Activated CD8-positive, alpha-beta memory T cell treated with anti-CD3 and anti-CD28 coated beads, Interleukin-2, amount 50 U/mL, for 24 hours (primary cell): ENCODE data around the gene RPA3.

Source experiments
- DNase-seq: peaks from one replicate; pipeline ENCODE4 v3.0.0-alpha.2; 2020; ENCODE audit errors: extremely low read depth

The RPA3 gene

DNA sequence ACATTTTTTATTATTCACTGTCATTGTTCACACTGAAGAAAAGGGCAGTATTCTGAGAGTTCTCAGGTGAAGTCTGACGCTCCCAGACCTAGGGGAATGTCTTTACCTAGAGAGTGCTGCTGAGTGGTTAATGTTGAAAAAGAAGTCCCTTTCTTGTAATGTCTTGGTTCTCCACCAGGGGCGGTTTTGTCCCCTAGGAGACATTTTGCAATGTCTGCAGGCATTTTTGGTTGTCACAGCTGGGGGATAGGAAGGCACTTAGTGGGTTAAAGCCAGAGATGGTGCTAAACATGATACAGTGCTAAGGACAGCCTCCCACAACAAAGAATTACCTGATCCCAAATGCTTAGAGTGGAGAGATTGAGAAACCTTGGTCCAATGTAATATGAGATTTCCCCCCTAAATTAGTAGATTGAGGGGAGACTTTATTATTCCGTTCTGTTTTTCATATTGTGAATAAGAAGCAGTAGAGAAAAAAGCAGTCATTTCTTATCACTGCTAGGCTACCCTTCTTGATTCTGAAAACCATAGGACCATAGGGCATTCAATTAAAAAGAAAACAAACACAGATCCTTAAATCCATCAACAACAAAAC lies 64.7 kb downstream of the RPA3 start:
- no peak for DNase-seq

DNA sequence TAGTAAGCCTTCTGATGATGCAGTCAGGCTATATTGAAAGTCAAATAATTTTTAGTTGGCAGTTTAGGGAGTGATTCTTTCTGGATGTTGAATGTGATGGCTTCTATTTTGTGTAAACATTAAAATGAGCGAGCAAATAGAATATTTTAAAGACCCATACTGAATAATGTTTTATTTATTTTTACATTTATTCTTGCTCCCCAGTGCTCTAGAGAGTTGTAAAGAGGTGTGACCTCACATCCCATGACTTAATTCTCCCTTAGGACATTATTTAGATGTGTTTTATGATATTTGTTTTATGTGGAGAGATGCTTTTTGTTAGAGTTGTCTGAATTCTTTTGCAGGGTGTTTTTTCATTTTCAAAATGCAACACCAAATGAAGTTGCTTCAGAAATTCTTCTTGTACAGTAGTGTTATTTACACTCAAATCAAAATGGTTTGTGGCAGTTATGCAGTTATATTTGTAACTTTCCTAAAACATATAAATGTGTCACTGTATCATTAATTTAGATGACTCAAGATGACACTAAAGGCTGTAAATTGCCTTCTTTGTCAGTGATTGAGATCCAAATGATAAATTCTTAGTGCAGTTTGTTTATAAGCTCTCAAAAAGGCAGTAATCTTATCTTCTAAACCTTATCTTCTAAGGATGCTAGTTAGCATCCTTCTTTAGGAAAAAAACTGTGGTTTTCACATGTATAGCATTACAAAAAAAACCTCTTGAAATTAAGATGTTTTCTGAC lies 65.4 kb downstream of the RPA3 start:
- no peak for DNase-seq

DNA sequence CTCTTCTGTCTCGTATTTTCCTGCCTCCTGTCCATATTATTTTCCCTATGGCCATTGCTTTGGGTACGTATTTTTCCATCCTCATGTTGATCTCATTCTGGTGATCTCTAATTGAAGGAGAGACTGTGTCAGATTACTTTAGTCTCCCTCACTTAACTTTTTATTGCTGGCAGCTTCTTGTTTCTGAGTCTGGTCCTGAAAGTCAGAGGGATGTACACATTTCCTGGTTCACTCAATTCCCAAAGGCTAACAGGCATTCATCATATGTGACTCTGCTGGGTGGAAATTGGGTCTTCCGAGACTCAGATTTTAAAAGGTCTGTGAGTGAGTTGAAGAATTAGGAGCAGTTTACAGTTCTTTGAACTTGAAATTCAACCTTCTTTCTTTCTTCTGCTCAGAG lies 66.9 kb downstream of the RPA3 start:
- no peak for DNase-seq

DNA sequence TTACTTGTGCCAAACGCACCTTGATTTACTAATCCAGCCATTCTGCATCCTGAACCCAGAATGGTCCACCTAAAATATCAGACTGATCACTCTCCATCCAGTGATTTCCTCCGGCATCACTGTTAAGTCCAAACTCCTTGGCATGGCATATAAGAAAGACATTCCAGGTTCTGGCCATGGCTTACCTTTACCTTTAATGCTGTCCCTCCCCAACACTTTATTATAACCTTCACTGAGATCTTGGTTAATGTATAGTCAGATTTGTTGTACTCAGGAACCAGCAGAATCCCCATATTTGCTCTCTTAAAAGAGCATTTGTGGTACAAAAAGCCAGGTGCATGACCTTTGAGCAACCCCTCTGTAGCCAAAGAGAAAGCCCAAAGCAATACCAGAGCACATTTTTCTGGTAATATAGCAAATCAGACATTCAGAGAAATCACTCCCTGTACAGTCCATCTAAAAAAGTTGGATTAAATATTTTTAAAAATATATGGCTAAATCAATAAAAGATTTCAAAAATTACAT lies 67.7 kb downstream of the RPA3 start:
- DNase-seq = no peak

DNA sequence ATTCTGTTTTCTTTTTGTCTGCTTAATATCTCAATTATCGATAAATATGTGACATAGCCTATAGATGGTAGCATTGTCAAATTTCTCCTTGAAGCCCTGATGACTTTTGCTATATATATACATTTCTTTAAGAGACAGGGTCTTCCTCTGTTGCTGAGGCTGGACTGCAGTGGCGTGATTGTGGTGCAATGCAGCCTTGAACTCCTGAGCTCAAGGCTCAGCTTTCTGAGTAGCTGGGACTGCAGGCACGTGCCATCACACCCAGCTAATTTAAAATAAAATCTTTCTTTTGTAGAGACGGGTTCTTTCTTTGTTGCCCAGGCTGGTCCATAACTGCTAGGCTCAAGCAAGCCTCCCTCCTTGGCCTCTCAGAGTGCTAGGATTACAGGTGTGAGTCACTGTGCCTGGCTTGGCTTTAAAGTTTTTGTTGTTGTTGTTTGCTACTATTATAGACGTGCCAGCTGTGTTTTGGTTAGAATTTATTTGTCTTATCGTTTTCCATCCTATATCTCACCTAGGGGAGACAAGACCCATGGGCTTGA lies 70.8 kb downstream of the RPA3 start:
- no peak for DNase-seq

DNA sequence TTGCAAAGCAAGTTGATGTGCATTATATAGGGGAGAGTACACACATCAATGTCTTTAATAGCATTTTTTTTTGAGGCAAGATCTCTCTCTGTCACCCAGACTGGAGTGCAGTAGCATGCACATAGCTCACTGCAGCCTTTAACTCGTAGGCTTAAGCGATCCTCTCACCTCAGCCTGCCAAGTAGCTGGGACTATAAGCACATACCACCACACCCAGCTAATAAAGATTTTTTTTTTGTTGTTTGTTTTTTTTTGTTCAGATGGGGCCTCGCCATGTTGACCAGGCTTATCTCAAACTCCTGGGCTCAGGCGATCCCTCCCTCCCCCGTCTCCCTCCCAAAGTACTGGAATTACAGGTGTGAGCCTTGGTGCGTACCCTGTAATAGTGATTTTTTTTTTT lies 76.3 kb downstream of the RPA3 start:
- DNase-seq = no peak

DNA sequence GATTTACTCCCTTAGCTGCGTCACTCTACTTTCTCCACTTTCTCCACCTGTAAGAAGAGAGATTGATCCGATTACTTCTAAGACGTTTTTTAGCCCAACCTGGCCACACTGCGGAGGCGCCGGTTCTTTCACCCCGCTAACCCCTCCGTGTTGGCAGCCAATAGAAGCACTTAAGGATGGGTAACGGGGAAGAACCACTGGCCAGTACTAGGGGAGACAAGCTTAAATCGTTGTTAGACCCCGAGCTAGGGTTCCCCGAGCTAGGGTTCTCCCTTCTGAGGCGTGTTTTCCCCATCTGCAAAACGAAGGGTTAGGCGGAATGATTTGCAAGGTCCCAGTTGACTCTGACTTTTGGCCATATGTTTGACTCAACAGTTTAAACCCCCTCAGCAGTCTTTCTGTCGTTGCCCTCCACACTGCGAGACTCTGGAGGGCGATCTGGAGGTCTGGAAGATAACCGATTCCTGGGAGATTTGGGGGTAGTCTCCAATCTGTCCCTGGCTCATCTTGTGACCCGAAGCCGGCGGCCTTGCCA lies 77.2 kb downstream of the RPA3 start:
- DNase-seq = no peak

DNA sequence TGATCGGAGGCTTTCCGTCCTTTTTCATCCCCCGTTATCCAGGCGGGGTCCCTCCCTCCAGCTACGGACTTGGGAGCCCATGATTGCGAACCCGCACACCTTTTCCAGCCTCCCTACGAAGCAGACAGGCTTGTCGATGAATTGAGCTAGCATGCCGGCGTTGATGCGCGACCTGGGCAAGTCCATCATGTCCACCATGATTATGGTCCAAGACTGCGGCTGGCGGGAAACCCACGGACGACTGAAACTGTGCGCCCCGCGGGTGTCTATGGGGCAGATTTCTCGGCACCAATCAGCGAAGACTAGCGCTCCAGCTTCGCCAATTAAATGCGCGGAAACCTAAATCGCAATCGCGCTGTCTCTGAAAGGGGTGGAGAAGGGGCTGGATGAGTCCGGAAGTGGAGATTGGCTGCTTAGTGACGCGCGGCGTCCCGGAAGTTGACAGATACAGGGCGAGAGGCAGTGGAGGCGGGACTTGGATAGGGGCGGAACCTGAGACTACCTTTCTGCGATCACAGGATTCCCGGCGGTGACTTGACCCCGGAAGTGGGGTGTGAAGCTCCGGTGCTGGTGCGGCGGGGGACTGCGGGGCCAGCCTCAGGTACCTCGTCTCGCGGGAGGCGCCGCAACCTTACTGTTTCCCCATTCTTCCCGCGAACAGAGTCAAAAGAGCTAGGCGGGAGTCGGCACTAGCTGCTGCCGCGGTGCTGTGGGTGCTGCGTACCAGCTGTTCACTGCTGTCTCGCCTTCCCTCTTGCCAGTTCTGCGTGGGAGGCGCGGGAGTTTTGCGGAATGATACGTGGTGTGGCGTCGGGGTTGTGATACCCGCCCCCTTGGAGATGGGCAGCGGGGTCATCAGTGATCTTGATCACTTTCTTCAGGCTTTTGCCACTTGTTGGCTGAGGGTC lies 77.9 kb downstream of the RPA3 start, which contains the start of gene UMAD1:
Gene UMAD1 (plus strand): TSS at position 532 of the 908 bp plus-strand sequence. CDS start 32,620 bp downstream, outside the sequence.
- peak; percentile 96 for DNase-seq

DNA sequence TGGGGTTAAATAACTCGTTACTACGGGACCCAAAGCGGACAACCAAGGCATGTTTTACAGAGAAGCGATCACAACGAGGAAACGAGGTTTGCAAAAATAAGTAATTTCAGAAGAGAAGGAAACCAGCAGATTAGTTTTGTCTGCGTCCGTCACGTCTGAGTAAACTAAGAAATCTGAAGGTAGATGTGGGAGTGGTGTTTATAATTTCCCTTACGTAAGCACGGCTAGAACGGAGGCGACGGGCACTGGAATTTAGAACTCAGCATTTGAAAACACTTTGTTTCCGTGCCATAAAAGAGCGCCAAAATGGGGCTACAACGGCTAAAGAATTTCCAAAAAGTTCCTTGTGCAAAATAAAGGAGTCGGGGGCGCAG lies 78.6 kb downstream of the RPA3 start:
- peak; percentile 14 for DNase-seq

DNA sequence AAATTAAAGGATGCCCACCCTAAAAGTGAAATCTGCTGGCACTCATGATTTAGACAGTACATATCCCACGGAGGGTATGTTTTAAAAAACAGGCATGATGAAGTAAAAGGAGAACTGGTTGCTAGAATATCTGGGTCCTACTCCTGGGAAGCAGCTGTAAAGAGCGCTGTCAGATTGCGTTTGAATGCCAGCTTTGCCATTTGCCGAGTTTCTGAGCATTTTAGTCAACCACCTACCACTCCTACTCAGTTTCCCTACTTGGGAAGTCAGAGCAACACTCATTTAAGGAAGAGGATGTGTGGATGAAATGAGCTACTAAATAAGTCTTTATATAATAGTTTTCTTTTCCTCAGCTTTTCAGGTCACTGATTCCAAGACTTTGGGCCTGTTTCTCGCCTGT lies 79.0 kb downstream of the RPA3 start:
- DNase-seq = no peak

DNA sequence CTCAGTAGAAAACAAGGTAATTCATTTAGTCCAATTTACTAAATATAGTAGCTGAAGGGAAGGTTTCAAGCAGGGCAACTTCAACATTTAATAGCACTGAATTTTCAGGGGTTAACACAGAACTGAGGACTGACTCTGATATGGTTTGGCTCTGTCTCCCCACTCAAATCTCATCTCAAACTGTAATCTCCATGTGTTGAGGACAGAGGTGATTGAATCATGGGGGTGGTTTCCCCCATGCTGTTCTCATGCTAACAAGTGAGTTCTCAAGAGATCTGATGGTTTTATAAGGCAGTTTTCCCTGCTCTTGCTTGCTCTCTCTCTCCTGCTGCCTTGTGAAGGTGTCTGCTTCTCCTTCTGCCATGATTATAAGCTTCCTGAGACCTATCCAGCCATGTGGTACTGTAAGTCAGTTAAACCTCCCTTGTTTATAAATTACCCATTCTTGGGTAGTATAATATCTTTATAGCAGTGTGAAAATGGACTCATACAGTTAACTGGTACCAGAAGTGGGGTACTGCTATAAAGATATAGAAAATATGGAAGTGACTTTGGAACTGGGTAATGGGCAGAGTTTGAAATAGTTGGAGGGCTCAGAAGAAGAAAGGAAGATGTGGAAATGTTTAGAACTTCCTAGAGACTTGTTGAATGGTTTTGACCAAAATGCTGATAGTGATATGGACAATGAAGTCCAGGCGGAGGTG lies 87.6 kb downstream of the RPA3 start:
- no peak for DNase-seq

DNA sequence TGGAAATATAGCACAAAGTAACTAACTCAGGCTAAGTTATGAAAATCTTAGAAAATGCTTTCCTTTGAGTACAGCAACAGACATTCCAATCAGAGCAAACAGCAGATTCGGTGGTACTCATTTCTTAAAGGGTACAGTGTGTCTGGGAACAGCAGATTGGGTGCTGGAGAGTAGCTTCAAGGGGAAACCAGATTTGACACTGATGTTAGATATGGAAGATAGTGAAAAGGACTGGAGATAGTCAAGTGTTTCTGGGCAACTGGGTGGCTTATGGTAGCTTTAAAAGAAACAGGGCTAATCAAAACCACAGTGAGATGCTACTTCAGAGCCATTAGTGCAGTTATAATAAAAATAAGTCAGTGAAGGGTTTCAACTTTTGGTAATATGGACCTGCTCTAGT lies 89.9 kb downstream of the RPA3 start:
- no peak for DNase-seq

DNA sequence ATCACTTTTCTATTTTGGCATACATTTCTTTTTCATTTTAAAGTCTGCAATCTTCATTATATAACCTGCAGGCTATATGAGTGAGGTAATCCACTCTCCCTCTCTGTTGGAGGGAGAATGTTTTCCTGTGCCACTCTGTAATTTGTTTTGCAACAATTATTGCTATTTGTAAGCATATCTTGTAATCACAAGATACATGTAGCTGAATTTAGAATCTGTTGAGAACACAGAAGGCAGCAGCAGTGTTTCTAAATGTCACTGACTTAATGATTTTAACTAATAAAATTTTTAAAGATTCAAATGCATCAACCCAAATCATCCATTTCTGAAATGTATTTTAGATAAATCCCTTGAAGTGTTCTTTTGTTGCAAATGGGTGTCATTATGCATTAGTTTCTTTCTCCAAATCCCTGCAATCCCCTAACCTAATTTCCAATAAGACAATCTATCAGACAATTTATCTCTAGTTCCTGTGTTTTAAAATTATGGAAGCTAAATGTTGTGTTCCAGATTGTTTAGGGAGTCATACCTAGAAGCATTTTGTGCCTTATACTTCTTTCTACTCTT lies 97.7 kb downstream of the RPA3 start:
- DNase-seq = no peak

DNA sequence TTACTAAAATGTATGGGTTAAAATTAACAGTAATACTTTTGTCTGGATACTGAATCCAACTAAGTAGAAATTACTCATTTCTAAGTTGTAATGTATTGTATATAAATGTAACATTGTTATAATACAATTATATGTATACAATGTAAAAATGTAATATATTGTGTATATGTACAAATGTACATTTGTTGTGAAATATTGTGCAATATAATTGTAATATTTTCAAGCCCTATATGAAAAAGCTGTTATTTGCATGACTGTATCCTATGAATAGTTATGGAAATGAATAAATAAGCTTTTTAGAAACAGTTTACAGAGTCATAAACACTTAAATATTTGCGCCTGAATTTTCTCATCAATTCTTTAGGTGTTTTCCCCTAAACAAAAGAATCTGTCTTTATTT lies 98.2 kb downstream of the RPA3 start:
- no peak for DNase-seq

DNA sequence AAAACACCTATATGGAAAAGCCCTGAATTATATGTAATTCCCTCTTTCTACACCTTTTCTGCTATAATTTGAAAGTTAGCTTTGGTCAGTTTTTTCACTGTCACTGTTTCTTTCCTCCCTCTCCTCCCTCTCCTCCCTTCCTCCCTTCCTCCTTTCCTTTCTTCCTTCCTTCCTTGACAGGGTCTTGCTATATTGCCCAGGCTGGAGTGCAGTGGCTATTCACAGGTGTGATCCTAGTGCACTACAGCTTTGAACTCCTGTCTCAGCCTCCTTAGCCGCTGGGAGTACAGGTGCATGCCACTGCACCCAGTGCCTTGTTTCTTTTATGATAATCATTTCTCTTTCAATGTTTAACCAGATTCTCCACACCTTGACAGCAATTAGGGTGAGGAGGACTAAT lies 100.0 kb downstream of the RPA3 start:
- DNase-seq = no peak

DNA sequence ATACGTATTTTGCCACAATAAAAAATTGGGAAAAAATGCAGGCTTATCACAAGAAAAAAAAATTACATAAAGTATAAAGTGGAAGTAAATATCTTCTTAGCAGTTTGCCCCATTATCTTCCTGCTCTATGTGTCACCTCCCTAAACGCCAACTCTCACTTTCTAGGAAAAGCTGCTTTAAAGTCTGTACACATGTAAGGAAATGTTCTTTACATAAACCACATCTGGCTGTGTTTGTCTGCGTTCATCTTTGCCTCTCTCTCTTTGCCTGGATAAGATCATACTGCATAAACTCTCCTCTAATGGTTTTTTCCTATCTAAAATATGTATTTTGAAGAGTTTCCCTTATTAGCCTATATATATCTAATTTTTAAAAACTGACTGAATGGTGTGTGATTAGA lies 100.9 kb downstream of the RPA3 start:
- no peak for DNase-seq

DNA sequence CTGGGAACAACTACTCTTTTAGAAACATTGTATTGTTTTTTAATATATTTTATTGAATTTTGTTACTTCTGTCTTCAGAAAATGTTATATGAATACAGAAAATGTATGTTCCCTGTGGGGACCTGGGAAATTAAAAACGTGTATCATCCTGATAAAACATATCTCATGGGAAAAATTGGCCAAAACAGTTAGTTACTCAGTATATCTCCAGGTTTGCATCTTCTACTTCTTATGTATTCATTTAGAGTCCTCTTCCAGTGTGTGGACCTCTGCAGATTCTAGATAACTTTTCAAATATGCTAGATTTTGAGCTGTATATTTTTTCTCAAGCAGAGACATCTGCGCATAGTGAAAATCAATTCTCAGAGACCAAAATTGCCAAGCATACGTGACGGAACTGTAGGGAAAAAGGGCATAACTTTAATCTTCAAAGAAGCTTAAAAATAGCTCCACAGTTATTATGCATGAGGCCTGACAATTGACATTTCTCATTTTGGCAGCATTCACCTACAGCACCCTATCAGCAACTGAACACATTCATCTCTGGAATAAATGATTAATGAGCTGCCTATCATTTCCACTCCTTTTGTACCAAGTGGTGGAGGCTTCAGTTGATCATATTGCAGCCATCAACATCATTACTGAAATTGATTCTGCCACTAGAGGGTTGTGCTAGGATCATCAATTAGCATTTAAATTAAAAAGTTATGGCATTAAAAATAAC lies 104.2 kb downstream of the RPA3 start:
- no peak for DNase-seq

DNA sequence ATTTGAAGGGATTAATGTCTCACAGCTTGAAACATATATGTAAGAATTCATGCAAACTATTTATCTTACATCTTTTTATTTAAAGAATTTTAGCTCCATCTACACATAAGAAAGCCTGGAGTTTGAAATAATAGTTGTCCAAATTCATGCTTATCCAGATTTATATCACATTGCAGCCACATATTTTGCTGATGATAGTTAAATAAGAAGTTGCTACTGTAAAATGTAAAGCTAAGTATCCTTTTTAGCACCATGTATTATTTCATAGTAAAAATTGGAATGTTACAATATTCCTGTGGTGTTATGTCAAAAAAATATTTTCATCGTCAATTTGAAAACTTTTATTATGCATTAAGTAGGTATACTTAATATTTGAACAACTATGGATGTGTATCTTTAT lies 105.2 kb downstream of the RPA3 start:
- DNase-seq = no peak

DNA sequence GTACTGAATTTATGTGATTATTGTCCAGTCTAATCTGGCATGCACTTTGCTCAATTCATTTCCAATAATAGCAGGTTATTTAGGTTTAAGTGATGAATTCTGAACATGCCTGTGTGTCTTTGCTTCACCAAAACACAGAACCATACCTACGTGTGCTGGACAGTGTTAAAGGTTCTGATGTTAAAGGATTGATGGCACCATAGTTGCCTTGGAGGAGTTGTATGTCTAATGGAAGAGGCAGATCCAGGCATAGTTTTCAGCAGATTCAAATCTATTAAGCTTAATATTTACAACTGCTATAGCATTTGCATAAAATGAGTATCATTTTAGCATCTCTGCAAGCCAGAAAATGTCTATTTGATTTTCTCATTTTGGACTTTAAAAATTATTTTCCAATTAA lies 105.9 kb downstream of the RPA3 start:
- DNase-seq = no peak

DNA sequence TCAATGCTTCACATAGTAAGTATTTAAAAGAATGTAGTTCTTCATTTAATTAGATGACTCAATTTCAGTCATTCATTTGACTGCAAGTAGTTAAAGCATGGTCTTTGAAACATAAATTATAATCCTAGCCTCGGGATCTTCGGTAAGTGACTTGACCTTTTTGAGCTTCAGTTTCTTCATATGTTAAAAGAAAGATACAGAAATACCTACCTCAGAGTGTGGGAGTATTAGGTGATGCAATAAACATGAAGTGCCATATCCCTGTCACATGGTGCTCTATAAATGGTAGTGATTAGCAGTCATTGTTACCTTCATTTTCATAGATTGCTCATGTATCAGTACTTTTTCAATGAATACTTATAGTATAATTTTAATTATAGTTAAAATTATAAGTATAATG lies 109.1 kb downstream of the RPA3 start:
- no peak for DNase-seq
